H1 (cell line): ENCODE data around the gene OSTC. TPM values are rescaled to one million over a fixed set of nuclear protein-coding genes. Genes with fewer than 3 reads are reported as not detected.

ENCODE experiments used
- CTCF ChIA-PET: fragments of 300-600 bp; sonication (Branson Sonifier 250); formaldehyde crosslinking; loops from one replicate; lab custom pipeline; 2021; ENCODE audit not compliant: partially characterized antibody; lab: Charles Lee
- POLR2A ChIA-PET: fragments of 300-600 bp; sonication (Branson Sonifier 250); formaldehyde crosslinking; loops from one replicate; lab custom pipeline; 2021; ENCODE audit warnings: inconsistent platforms; ENCODE audit not compliant: partially characterized antibody; lab: Charles Lee
- DNase-seq, 2 experiments: peaks; one replicate each; pipeline versions ENCODE4 v3.0.0 to v3.0.0-alpha.2; 2010 to 2022; ENCODE audit warnings: low spot score in 2 of 2, low read depth in 1 of 2, mixed read lengths in 1 of 2
- FAIRE-seq: peaks from 2 replicates; lab custom pipeline; 2011; peaks lifted over from hg19 to GRCh38; lab: Jason Lieb, UNC
- H2AFZ ChIP-seq: 2 replicates; pipeline ENCODE4 v1.8.1; 2012; ENCODE audit warnings: low read length, inconsistent platforms
- H2AK5ac ChIP-seq: 2 replicates; pipeline ENCODE4 v1.6.1; 2013; ENCODE audit warnings: low read depth, low read length
- H2BK120ac ChIP-seq: replicated peaks from 2 replicates; pipeline ENCODE3; 2013; ENCODE audit warnings: low read depth, low read length, inconsistent platforms
- H2BK12ac ChIP-seq: 2 replicates; pipeline ENCODE4 v1.6.1; 2013; ENCODE audit warnings: low read depth, low read length
- H2BK15ac ChIP-seq: 2 replicates; pipeline ENCODE4 v1.6.1; 2013; ENCODE audit warnings: low read length
- H2BK20ac ChIP-seq: 2 replicates; pipeline ENCODE4 v1.6.1; 2013; ENCODE audit warnings: low read length
- H2BK5ac ChIP-seq: 2 replicates; pipeline ENCODE4 v1.6.1; 2013; ENCODE audit warnings: low read depth, low read length
- H3K14ac ChIP-seq: 2 replicates; pipeline ENCODE4 v1.6.1; 2013; ENCODE audit warnings: inconsistent platforms; ENCODE audit not compliant: insufficient read length
- H3K18ac ChIP-seq: 2 replicates; pipeline ENCODE4 v1.6.1; 2013; ENCODE audit warnings: low read length; ENCODE audit errors: extremely low read depth
- H3K23ac ChIP-seq: 2 replicates; pipeline ENCODE4 v1.6.1; 2013; ENCODE audit warnings: inconsistent platforms; ENCODE audit not compliant: insufficient read length
- H3K23me2 ChIP-seq: 2 replicates; pipeline ENCODE4 v1.6.1; 2013; ENCODE audit warnings: low read depth, low read length
- H3K27ac ChIP-seq: 2 replicates; pipeline ENCODE4 v1.6.1; 2011; ENCODE audit warnings: low read depth, low read length, inconsistent platforms
- H3K27me3 ChIP-seq, 4 experiments: replicated peaks in 1 of 4; 1 replicate in 1 of 4; 2 replicates in 3 of 4; pipeline versions ENCODE4 v1.6.1 to v1.8.1; 2011 to 2013; ENCODE audit warnings: low read length in 3 of 4, mild to moderate bottlenecking in 3 of 4, inconsistent platforms in 2 of 4, mixed read lengths in 2 of 4, moderate library complexity in 1 of 4; ENCODE audit not compliant: control insufficient read depth in 3 of 4, insufficient read depth in 3 of 4; ENCODE audit errors: extremely low read depth in 1 of 4
- H3K36me3 ChIP-seq, 4 experiments: 2 replicates each; pipeline versions ENCODE4 v1.6.1 to v1.8.1; 2011 to 2013; ENCODE audit warnings: mild to moderate bottlenecking in 4 of 4, low read length in 3 of 4, moderate library complexity in 2 of 4, control low read depth in 1 of 4, inconsistent platforms in 1 of 4; ENCODE audit not compliant: insufficient read depth in 4 of 4, control insufficient read depth in 2 of 4
- H3K4ac ChIP-seq: replicated peaks from 2 replicates; pipeline ENCODE3; 2013; ENCODE audit warnings: low read length, low read depth, mixed read lengths, inconsistent platforms; ENCODE audit not compliant: insufficient read length
- H3K4me1 ChIP-seq, 4 experiments: replicated peaks in 1 of 4; 1 replicate in 1 of 4; 2 replicates in 3 of 4; pipeline versions ENCODE4 v1.6.1 to v1.8.1; 2011 to 2013; ENCODE audit warnings: low read length in 3 of 4, inconsistent platforms in 2 of 4, mixed read lengths in 1 of 4; ENCODE audit not compliant: insufficient read depth in 4 of 4, control insufficient read depth in 3 of 4
- H3K4me2 ChIP-seq, 2 experiments: 2 replicates each; pipeline versions ENCODE4 v1.6.1 to v1.8.1; 2011 to 2013; ENCODE audit warnings: low read depth in 2 of 2, low read length in 2 of 2, control low read depth in 1 of 2, inconsistent platforms in 1 of 2, mild to moderate bottlenecking in 1 of 2; ENCODE audit not compliant: insufficient read depth in 1 of 2
- H3K4me3 ChIP-seq, 4 experiments: fragments of 200-600, 300-600 bp in 1 of 4; sonication (generic), shearing (Covaris generic), sonication (Bioruptor Twin) in 1 of 4; 2 replicates each; pipeline versions ENCODE4 v1.5.1 to v1.8.1; 2011 to 2016; ENCODE audit warnings: low read length in 4 of 4, low read depth in 3 of 4, control low read depth in 2 of 4, inconsistent platforms in 2 of 4, mild to moderate bottlenecking in 2 of 4, mixed read lengths in 1 of 4, moderate library complexity in 1 of 4; ENCODE audit not compliant: insufficient read depth in 2 of 4; ENCODE audit errors: extremely low read depth in 1 of 4
- H3K56ac ChIP-seq: replicated peaks from 2 replicates; pipeline ENCODE3; 2013; ENCODE audit warnings: low read depth, mild to moderate bottlenecking, mixed read lengths, low read length, inconsistent platforms; ENCODE audit not compliant: insufficient read length
- H3K79me1 ChIP-seq: 2 replicates; pipeline ENCODE4 v1.6.1; 2013; ENCODE audit warnings: low read depth, low read length, control low read depth
- H3K79me2 ChIP-seq, 2 experiments: 2 replicates each; pipeline versions ENCODE4 v1.6.1 to v1.8.1; 2012 to 2013; ENCODE audit warnings: low read length in 2 of 2, mild to moderate bottlenecking in 2 of 2, inconsistent platforms in 1 of 2; ENCODE audit not compliant: insufficient read depth in 2 of 2, control insufficient read depth in 1 of 2
- H3K9ac ChIP-seq, 4 experiments: replicated peaks in 1 of 4; 1 replicate in 1 of 4; 2 replicates in 3 of 4; pipeline versions ENCODE4 v1.6.1 to v1.8.1; 2011 to 2013; ENCODE audit warnings: low read depth in 3 of 4, low read length in 3 of 4, control low read depth in 2 of 4, mild to moderate bottlenecking in 2 of 4, moderate library complexity in 2 of 4, inconsistent platforms in 1 of 4; ENCODE audit errors: extremely low read depth in 1 of 4
- H3K9me3 ChIP-seq, 2 experiments: 2 replicates each; pipeline versions ENCODE4 v1.6.1 to v1.8.1; 2012 to 2013; ENCODE audit warnings: mild to moderate bottlenecking in 2 of 2, moderate library complexity in 2 of 2, control low read depth in 1 of 2, inconsistent platforms in 1 of 2, low read depth in 1 of 2, low read length in 1 of 2, mixed read lengths in 1 of 2; ENCODE audit not compliant: insufficient read depth in 2 of 2
- H4K20me1 ChIP-seq, 2 experiments: replicated peaks in 1 of 2; 2 replicates each; pipeline versions ENCODE3 to v1.8.1; 2011 to 2013; ENCODE audit warnings: inconsistent platforms in 2 of 2, low read length in 2 of 2, mild to moderate bottlenecking in 1 of 2; ENCODE audit not compliant: insufficient read depth in 2 of 2, control insufficient read depth in 1 of 2
- H4K5ac ChIP-seq: 2 replicates; pipeline ENCODE4 v1.6.1; 2013; ENCODE audit warnings: low read length, low read depth, mixed read lengths, inconsistent platforms; ENCODE audit not compliant: insufficient read length
- H4K8ac ChIP-seq: 2 replicates; pipeline ENCODE4 v1.8.0; 2013; ENCODE audit warnings: mild to moderate bottlenecking, moderate library complexity, low read length, inconsistent platforms; ENCODE audit not compliant: insufficient read depth; ENCODE audit errors: extremely low read depth
- H4K91ac ChIP-seq: replicated peaks from 2 replicates; pipeline ENCODE3; 2013; ENCODE audit warnings: low read length, mixed read lengths, inconsistent platforms; ENCODE audit not compliant: insufficient read length
- RNF2 ChIP-seq: fragments of 200-900, 300-1000 bp; sonication (generic); IDR thresholded peaks from 2 replicates; pipeline ENCODE4 v1.7.1; 2016; ENCODE audit warnings: borderline replicate concordance, low read depth, mild to moderate bottlenecking, antibody characterized with exemption, low read length; ENCODE audit not compliant: poor library complexity, severe bottlenecking; ENCODE audit errors: missing control alignments
- WGBS, 2 experiments: shearing (Covaris generic) in 1 of 2; methylation state at CpG; one replicate each; pipeline versions ENCODE4 v1.1.6 to v1.1.7; 2013 to 2015; ENCODE audit warnings: low lambda C conversion rate in 2 of 2, mixed read lengths in 2 of 2, inconsistent platforms in 1 of 2, low coverage in 1 of 2, missing lambda C conversion rate in 1 of 2; ENCODE audit not compliant: insufficient replicate concordance in 2 of 2, insufficient coverage in 1 of 2, insufficient read length in 1 of 2; ENCODE audit errors: extremely low coverage in 1 of 2, missing lambda C conversion rate in 1 of 2; 5-methylcytosine and 5-hydroxymethylcytosine counted together
- polyA plus RNA-seq, 7 experiments: library from polyadenylated mRNA; depleted of rRNA in 3 of 7; stranded (reverse) in 5 of 7; unstranded in 2 of 7; fragments of >200 nt in 5 of 7; fragments of 200-250 nt in 2 of 7; gene quantifications; 1 replicate in 5 of 7; 2 replicates in 1 of 7; 4 replicates in 1 of 7; pipeline versions ENCODE4 v1.2.1 to v1.2.3, GENCODE V29; 2011 to 2013; ENCODE audit warnings: missing spikeins in 2 of 7, mixed read lengths in 2 of 7
- total RNA-seq: library from RNA; stranded (reverse); fragmentation: NEBNext Ultra II Directional; extraction: Animal tissue kit (Norgen Biotek cat#: 25700); gene quantifications from 2 replicates; pipeline ENCODE4 v1.2.1, GENCODE V29; 2021

The OSTC gene
- total and polyA plus RNA-seq, 2 of the 8 experiments (the other 6 are each of a cell fraction or from before 2014, with no cell fraction given): 165 to 176 TPM

GRCh38 chr4:108662629-108663028, 12.2 kb downstream of the OSTC start:
- ChIA-PET CTCF (interaction anchor here (0.6 to 1.5 kb wide), 3 partner anchors 12 to 68 kb away, joined by 3 to 7 read pairs (median 3); no protein-coding TSS in a partner anchor), POLR2A (interaction anchor here (1.1 to 3.3 kb wide), 3 partner anchors 9 to 34 kb away, joined by 3 to 13 read pairs (median 7); partner anchors contain the start of gene OSTC)
- Histone ChIP-seq H2BK12ac (no peak overlapping the region), H3K36me3 (peaks cover 0 to 57% (median 28%) of the 10 kb centered on the region in 4 experiments; a peak in 7 of 8 replicates), H3K9me3 (no peaks in the 10 kb centered on the region), H3K14ac (no peak overlapping the region), H3K18ac (no peak overlapping the region), H3K9ac (no peak overlapping the region), H4K91ac (no peak overlapping the region), H2AFZ (no peak overlapping the region), H2BK120ac (no peak overlapping the region), H3K79me1 (no peaks in the 10 kb centered on the region), H2BK20ac (no peak overlapping the region), H3K4me1 (no peaks in the 10 kb centered on the region), H3K23ac (no peak overlapping the region), H2AK5ac (no peak overlapping the region), H2BK5ac (no peak overlapping the region), H3K27me3 (no peaks in the 10 kb centered on the region), H3K4ac (no peak overlapping the region), H3K79me2 (peaks cover 0 to 4% of the 10 kb centered on the region in 2 experiments; a peak in 2 of 4 replicates), H2BK15ac (no peak overlapping the region), H3K56ac (no peak overlapping the region), H3K4me3 (no peak overlapping the region), H4K8ac (no peak overlapping the region), H4K20me1 (peaks cover 1 to 3% of the 10 kb centered on the region in 2 experiments), H3K4me2 (no peak overlapping the region), H4K5ac (no peak overlapping the region), H3K27ac (no peak overlapping the region), H3K23me2 (no peaks in the 10 kb centered on the region)
- FAIRE-seq: peak; percentile 7
- 78% methylated on average over 3 of the region's 3 CpGs; no CpG with 5 or more reads in 1 of the 2 experiments for WGBS, 2 experiments
- DNase-seq: no peak
- no peak for TF ChIP-seq RNF2
